H1 (cell line): ENCODE results near the gene EIF3J. TPM values are rescaled to one million over a fixed set of nuclear protein-coding genes. Genes with fewer than 3 reads are reported as not detected.

ENCODE experiments used
- CTCF ChIA-PET: fragments of 300-600 bp; sonication (Branson Sonifier 250); formaldehyde crosslinking; loops from one replicate; lab custom pipeline; 2021; ENCODE audit not compliant: partially characterized antibody; lab: Charles Lee
- POLR2A ChIA-PET: fragments of 300-600 bp; sonication (Branson Sonifier 250); formaldehyde crosslinking; loops from one replicate; lab custom pipeline; 2021; ENCODE audit warnings: inconsistent platforms; ENCODE audit not compliant: partially characterized antibody; lab: Charles Lee
- DNase-seq, 2 experiments: peaks; one replicate each; pipeline versions ENCODE4 v3.0.0 to v3.0.0-alpha.2; 2010 to 2022; ENCODE audit warnings: low spot score in 2 of 2, low read depth in 1 of 2, mixed read lengths in 1 of 2
- FAIRE-seq: peaks from 2 replicates; lab custom pipeline; 2011; peaks lifted over from hg19 to GRCh38; lab: Jason Lieb, UNC
- H2AFZ ChIP-seq: 2 replicates; pipeline ENCODE4 v1.8.1; 2012; ENCODE audit warnings: low read length, inconsistent platforms
- H2AK5ac ChIP-seq: 2 replicates; pipeline ENCODE4 v1.6.1; 2013; ENCODE audit warnings: low read depth, low read length
- H2BK120ac ChIP-seq: replicated peaks from 2 replicates; pipeline ENCODE3; 2013; ENCODE audit warnings: low read depth, low read length, inconsistent platforms
- H2BK12ac ChIP-seq: 2 replicates; pipeline ENCODE4 v1.6.1; 2013; ENCODE audit warnings: low read depth, low read length
- H2BK15ac ChIP-seq: 2 replicates; pipeline ENCODE4 v1.6.1; 2013; ENCODE audit warnings: low read length
- H2BK20ac ChIP-seq: 2 replicates; pipeline ENCODE4 v1.6.1; 2013; ENCODE audit warnings: low read length
- H2BK5ac ChIP-seq: 2 replicates; pipeline ENCODE4 v1.6.1; 2013; ENCODE audit warnings: low read depth, low read length
- H3K14ac ChIP-seq: 2 replicates; pipeline ENCODE4 v1.6.1; 2013; ENCODE audit warnings: inconsistent platforms; ENCODE audit not compliant: insufficient read length
- H3K18ac ChIP-seq: 2 replicates; pipeline ENCODE4 v1.6.1; 2013; ENCODE audit warnings: low read length; ENCODE audit errors: extremely low read depth
- H3K23ac ChIP-seq: 2 replicates; pipeline ENCODE4 v1.6.1; 2013; ENCODE audit warnings: inconsistent platforms; ENCODE audit not compliant: insufficient read length
- H3K23me2 ChIP-seq: 2 replicates; pipeline ENCODE4 v1.6.1; 2013; ENCODE audit warnings: low read depth, low read length
- H3K27ac ChIP-seq: 2 replicates; pipeline ENCODE4 v1.6.1; 2011; ENCODE audit warnings: low read depth, low read length, inconsistent platforms
- H3K27me3 ChIP-seq, 4 experiments: replicated peaks in 1 of 4; 1 replicate in 1 of 4; 2 replicates in 3 of 4; pipeline versions ENCODE4 v1.6.1 to v1.8.1; 2011 to 2013; ENCODE audit warnings: low read length in 3 of 4, mild to moderate bottlenecking in 3 of 4, inconsistent platforms in 2 of 4, mixed read lengths in 2 of 4, moderate library complexity in 1 of 4; ENCODE audit not compliant: control insufficient read depth in 3 of 4, insufficient read depth in 3 of 4; ENCODE audit errors: extremely low read depth in 1 of 4
- H3K36me3 ChIP-seq, 4 experiments: 2 replicates each; pipeline versions ENCODE4 v1.6.1 to v1.8.1; 2011 to 2013; ENCODE audit warnings: mild to moderate bottlenecking in 4 of 4, low read length in 3 of 4, moderate library complexity in 2 of 4, control low read depth in 1 of 4, inconsistent platforms in 1 of 4; ENCODE audit not compliant: insufficient read depth in 4 of 4, control insufficient read depth in 2 of 4
- H3K4ac ChIP-seq: replicated peaks from 2 replicates; pipeline ENCODE3; 2013; ENCODE audit warnings: low read length, low read depth, mixed read lengths, inconsistent platforms; ENCODE audit not compliant: insufficient read length
- H3K4me1 ChIP-seq, 4 experiments: replicated peaks in 1 of 4; 1 replicate in 1 of 4; 2 replicates in 3 of 4; pipeline versions ENCODE4 v1.6.1 to v1.8.1; 2011 to 2013; ENCODE audit warnings: low read length in 3 of 4, inconsistent platforms in 2 of 4, mixed read lengths in 1 of 4; ENCODE audit not compliant: insufficient read depth in 4 of 4, control insufficient read depth in 3 of 4
- H3K4me2 ChIP-seq, 2 experiments: 2 replicates each; pipeline versions ENCODE4 v1.6.1 to v1.8.1; 2011 to 2013; ENCODE audit warnings: low read depth in 2 of 2, low read length in 2 of 2, control low read depth in 1 of 2, inconsistent platforms in 1 of 2, mild to moderate bottlenecking in 1 of 2; ENCODE audit not compliant: insufficient read depth in 1 of 2
- H3K4me3 ChIP-seq, 4 experiments: fragments of 200-600, 300-600 bp in 1 of 4; sonication (generic), shearing (Covaris generic), sonication (Bioruptor Twin) in 1 of 4; 2 replicates each; pipeline versions ENCODE4 v1.5.1 to v1.8.1; 2011 to 2016; ENCODE audit warnings: low read length in 4 of 4, low read depth in 3 of 4, control low read depth in 2 of 4, inconsistent platforms in 2 of 4, mild to moderate bottlenecking in 2 of 4, mixed read lengths in 1 of 4, moderate library complexity in 1 of 4; ENCODE audit not compliant: insufficient read depth in 2 of 4; ENCODE audit errors: extremely low read depth in 1 of 4
- H3K56ac ChIP-seq: replicated peaks from 2 replicates; pipeline ENCODE3; 2013; ENCODE audit warnings: low read depth, mild to moderate bottlenecking, mixed read lengths, low read length, inconsistent platforms; ENCODE audit not compliant: insufficient read length
- H3K79me1 ChIP-seq: 2 replicates; pipeline ENCODE4 v1.6.1; 2013; ENCODE audit warnings: low read depth, low read length, control low read depth
- H3K79me2 ChIP-seq, 2 experiments: 2 replicates each; pipeline versions ENCODE4 v1.6.1 to v1.8.1; 2012 to 2013; ENCODE audit warnings: low read length in 2 of 2, mild to moderate bottlenecking in 2 of 2, inconsistent platforms in 1 of 2; ENCODE audit not compliant: insufficient read depth in 2 of 2, control insufficient read depth in 1 of 2
- H3K9ac ChIP-seq, 4 experiments: replicated peaks in 1 of 4; 1 replicate in 1 of 4; 2 replicates in 3 of 4; pipeline versions ENCODE4 v1.6.1 to v1.8.1; 2011 to 2013; ENCODE audit warnings: low read depth in 3 of 4, low read length in 3 of 4, control low read depth in 2 of 4, mild to moderate bottlenecking in 2 of 4, moderate library complexity in 2 of 4, inconsistent platforms in 1 of 4; ENCODE audit errors: extremely low read depth in 1 of 4
- H3K9me3 ChIP-seq, 2 experiments: 2 replicates each; pipeline versions ENCODE4 v1.6.1 to v1.8.1; 2012 to 2013; ENCODE audit warnings: mild to moderate bottlenecking in 2 of 2, moderate library complexity in 2 of 2, control low read depth in 1 of 2, inconsistent platforms in 1 of 2, low read depth in 1 of 2, low read length in 1 of 2, mixed read lengths in 1 of 2; ENCODE audit not compliant: insufficient read depth in 2 of 2
- H4K20me1 ChIP-seq, 2 experiments: replicated peaks in 1 of 2; 2 replicates each; pipeline versions ENCODE3 to v1.8.1; 2011 to 2013; ENCODE audit warnings: inconsistent platforms in 2 of 2, low read length in 2 of 2, mild to moderate bottlenecking in 1 of 2; ENCODE audit not compliant: insufficient read depth in 2 of 2, control insufficient read depth in 1 of 2
- H4K5ac ChIP-seq: 2 replicates; pipeline ENCODE4 v1.6.1; 2013; ENCODE audit warnings: low read length, low read depth, mixed read lengths, inconsistent platforms; ENCODE audit not compliant: insufficient read length
- H4K8ac ChIP-seq: 2 replicates; pipeline ENCODE4 v1.8.0; 2013; ENCODE audit warnings: mild to moderate bottlenecking, moderate library complexity, low read length, inconsistent platforms; ENCODE audit not compliant: insufficient read depth; ENCODE audit errors: extremely low read depth
- H4K91ac ChIP-seq: replicated peaks from 2 replicates; pipeline ENCODE3; 2013; ENCODE audit warnings: low read length, mixed read lengths, inconsistent platforms; ENCODE audit not compliant: insufficient read length
- BACH1 ChIP-seq: IDR thresholded peaks from 2 replicates; pipeline ENCODE4 v1.6.1; 2012; ENCODE audit warnings: low read length, improper control_type of control experiment
- GABPA ChIP-seq: IDR thresholded peaks from 2 replicates; pipeline ENCODE4 v1.6.1; 2011; ENCODE audit warnings: mild to moderate bottlenecking, low read length, moderate library complexity, borderline replicate concordance; ENCODE audit not compliant: insufficient read depth
- NRF1 ChIP-seq: IDR thresholded peaks from 2 replicates; pipeline ENCODE4 v1.6.1; 2011; ENCODE audit warnings: mild to moderate bottlenecking, low read depth, low read length, improper control_type of control experiment
- POLR2AphosphoS5 ChIP-seq: IDR thresholded peaks from 2 replicates; pipeline ENCODE4 v1.6.1; 2011; ENCODE audit warnings: low read depth, low read length
- RAD21 ChIP-seq, 2 experiments: IDR thresholded peaks in 1 of 2; conservative IDR thresholded peaks in 1 of 2; 2 replicates each; pipeline ENCODE4 v1.6.1; 2011; ENCODE audit warnings: low read depth in 2 of 2, low read length in 2 of 2, improper control_type of control experiment in 1 of 2, inconsistent platforms in 1 of 2, mild to moderate bottlenecking in 1 of 2, moderate library complexity in 1 of 2
- SIN3A ChIP-seq, 2 experiments: IDR thresholded peaks in 1 of 2; conservative IDR thresholded peaks in 1 of 2; 2 replicates each; pipeline ENCODE4 v1.6.1; 2011 to 2012; ENCODE audit warnings: low read length in 2 of 2, improper control_type of control experiment in 1 of 2, low read depth in 1 of 2, mild to moderate bottlenecking in 1 of 2
- YY1 ChIP-seq: IDR thresholded peaks from 2 replicates; pipeline ENCODE4 v1.6.1; 2011; ENCODE audit warnings: low read depth, mild to moderate bottlenecking, low read length
- WGBS, 2 experiments: shearing (Covaris generic) in 1 of 2; methylation state at CpG; one replicate each; pipeline versions ENCODE4 v1.1.6 to v1.1.7; 2013 to 2015; ENCODE audit warnings: low lambda C conversion rate in 2 of 2, mixed read lengths in 2 of 2, inconsistent platforms in 1 of 2, low coverage in 1 of 2, missing lambda C conversion rate in 1 of 2; ENCODE audit not compliant: insufficient replicate concordance in 2 of 2, insufficient coverage in 1 of 2, insufficient read length in 1 of 2; ENCODE audit errors: extremely low coverage in 1 of 2, missing lambda C conversion rate in 1 of 2; 5-methylcytosine and 5-hydroxymethylcytosine counted together
- polyA plus RNA-seq, 7 experiments: library from polyadenylated mRNA; depleted of rRNA in 3 of 7; stranded (reverse) in 5 of 7; unstranded in 2 of 7; fragments of >200 nt in 5 of 7; fragments of 200-250 nt in 2 of 7; gene quantifications; 1 replicate in 5 of 7; 2 replicates in 1 of 7; 4 replicates in 1 of 7; pipeline versions ENCODE4 v1.2.1 to v1.2.3, GENCODE V29; 2011 to 2013; ENCODE audit warnings: missing spikeins in 2 of 7, mixed read lengths in 2 of 7
- total RNA-seq: library from RNA; stranded (reverse); fragmentation: NEBNext Ultra II Directional; extraction: Animal tissue kit (Norgen Biotek cat#: 25700); gene quantifications from 2 replicates; pipeline ENCODE4 v1.2.1, GENCODE V29; 2021

The EIF3J gene
- total and polyA plus RNA-seq, 2 of the 8 experiments (the other 6 are each of a cell fraction or from before 2014, with no cell fraction given) = 26.8 to 119 TPM

DNA sequence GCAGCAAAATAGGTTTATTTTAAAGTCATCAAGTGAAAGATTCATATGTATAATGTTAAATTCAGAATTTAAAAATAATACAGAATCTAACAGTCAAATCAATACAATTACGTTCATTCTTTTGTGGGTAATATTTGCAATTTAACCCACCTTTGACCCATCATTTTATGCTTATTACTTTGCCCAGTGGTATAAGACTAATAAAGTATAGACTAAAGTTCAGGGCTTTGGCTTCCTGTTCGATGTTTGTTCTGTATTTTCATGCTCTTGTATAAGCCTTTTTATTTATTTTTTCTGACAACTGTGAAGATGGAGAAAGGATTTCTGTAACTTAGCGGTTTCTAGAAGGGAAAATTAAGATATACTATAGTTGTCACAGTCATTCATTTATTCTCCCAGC, 44.3 kb upstream of the EIF3J start:
- Histone ChIP-seq H3K9me3 (no peaks in the 10 kb centered on the region), H3K36me3 (peaks cover 9 to 59% (median 23%) of the 10 kb centered on the region in 4 experiments), H4K5ac (no peak overlapping the region), H2AFZ (no peak overlapping the region), H3K27me3 (no peaks in the 10 kb centered on the region), H3K79me2 (no peaks in the 10 kb centered on the region), H2BK15ac (no peak overlapping the region), H3K4me1 (no peaks in the 10 kb centered on the region), H4K20me1 (peaks cover 0 to 9% of the 10 kb centered on the region in 2 experiments), H2BK120ac (no peak overlapping the region), H2BK5ac (no peak overlapping the region), H3K14ac (no peak overlapping the region), H3K18ac (no peak overlapping the region), H3K4ac (no peak overlapping the region), H2BK12ac (no peak overlapping the region), H3K4me2 (no peak overlapping the region), H2AK5ac (no peak overlapping the region), H3K4me3 (no peak overlapping the region), H4K8ac (no peak overlapping the region), H3K23ac (no peak overlapping the region), H3K9ac (no peak overlapping the region), H2BK20ac (no peak overlapping the region), H4K91ac (no peak overlapping the region), H3K23me2 (peaks cover 1% of the 10 kb centered on the region; the same call in 1 of the 2 replicates), H3K27ac (no peak overlapping the region), H3K56ac (no peak overlapping the region), H3K79me1 (no peaks in the 10 kb centered on the region)
- FAIRE-seq (no peak), DNase-seq (no peak)
- WGBS, 2 experiments = 96% methylated on average over 3 of the region's 3 CpGs; no CpG with 5 or more reads in 1 of the 2 experiments
- POLR2A ChIA-PET = no interaction called here
- CTCF ChIA-PET = interaction anchor here (0.9 to 2.6 kb wide), 2 partner anchors 9 to 247 kb away, joined by 3 to 14 read pairs; no protein-coding TSS in a partner anchor
- no peak for TF ChIP-seq YY1
- TF ChIP-seq NRF1 = no peak
- no peak for TF ChIP-seq BACH1
- TF ChIP-seq RAD21 (IDR thresholded peaks at IDR 0.05 in 1 of 2, conservative IDR thresholded peaks at IDR 0.05 in 1 of 2; ENCODE audit: low read depth in 2 of 2, low read length in 2 of 2) = no peak
- TF ChIP-seq GABPA = no peak
- TF ChIP-seq SIN3A (conservative IDR thresholded peaks at IDR 0.05 in 1 of 2, IDR thresholded peaks at IDR 0.05 in 1 of 2; ENCODE audit: low read depth in 1 of 2, low read length in 2 of 2) = no peak
- no peak for TF ChIP-seq POLR2AphosphoS5
